Measurements from ENCODE around the gene VAPB. TPM values are rescaled to one million over a fixed set of nuclear protein-coding genes. Genes with fewer than 3 reads are reported as not detected.

VAPB gene
- total and polyA plus RNA-seq, 2 of the 4 experiments (the other 2 are of a cell fraction): 9.1 to 26.0 TPM

DNA sequence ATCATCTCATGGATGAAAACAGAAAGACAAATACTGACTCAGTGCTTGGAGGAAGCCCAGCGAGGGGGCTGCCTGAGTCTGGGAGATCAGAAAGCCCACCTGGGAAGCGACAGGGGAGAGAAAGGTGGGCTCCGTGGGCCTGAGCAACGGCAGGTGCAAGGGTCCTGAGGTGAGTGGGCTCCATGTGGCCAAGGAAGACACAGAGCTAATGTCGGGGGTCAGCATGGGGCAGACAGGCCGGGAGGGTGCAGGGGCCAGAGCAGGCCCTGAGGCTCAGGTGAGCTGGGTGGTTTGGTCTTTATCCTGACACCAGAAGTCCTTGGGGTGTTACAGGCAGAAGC is 107.4 kb downstream of the VAPB start:
- dilution Hi-C loops (cut with HindIII; ENCODE audit: low sequenced_read_pairs, unreplicated experiment): no loop called here

More for the DNA sequence above, 107.4 kb downstream of the VAPB start:
- Histone ChIP-seq H3K14ac (replicated peaks; ENCODE audit: low read depth, low read length) (no peak overlapping the region), H4K91ac (ENCODE audit: insufficient read depth, low read depth, low read length) (no peak overlapping the region), H2BK20ac (ENCODE audit: low read depth, low read length) (no peak overlapping the region), H2BK5ac (ENCODE audit: low read depth, low read length, poor library complexity, severe bottlenecking) (no peak overlapping the region), H3K56ac (ENCODE audit: extremely low read depth, insufficient read depth, low read length) (no peak overlapping the region), H4K20me1 (ENCODE audit: insufficient read depth, low read length) (no peaks in the 10 kb centered on the region), H3K23ac (ENCODE audit: low read depth, low read length) (no peak overlapping the region), H3K79me1 (ENCODE audit: low read depth in 1 of 2, low read length in 2 of 2) (peaks cover 0 to 5% of the 10 kb centered on the region in 2 experiments; a peak in 3 of 4 replicates), H3K9me1 (ENCODE audit: insufficient read depth, low read length) (peaks cover 5% of the 10 kb centered on the region), H3K4me3 (ENCODE audit: insufficient read depth, low read depth, low read length) (no peak overlapping the region), H2BK120ac (ENCODE audit: low read depth, low read length) (no peak overlapping the region), H3K4me1 (ENCODE audit: control insufficient read depth, insufficient read depth, low read length) (no peaks in the 10 kb centered on the region), H2AK9ac (replicated peaks; ENCODE audit: low read depth, low read length, poor library complexity) (no peak overlapping the region), H3K27ac (ENCODE audit: insufficient read depth, low read length) (no peak overlapping the region), H3K9me3 (ENCODE audit: control insufficient read depth, insufficient read depth, low read length) (peaks cover 2% of the 10 kb centered on the region; the same call in 1 of the 2 replicates), H3K36me3 (ENCODE audit: control insufficient read depth, insufficient read depth, low read length) (no peaks in the 10 kb centered on the region), H4K8ac (ENCODE audit: low read depth in 2 of 2, low read length in 2 of 2) (no peak overlapping the region), H3K4me2 (ENCODE audit: low read depth, low read length) (no peak overlapping the region), H2AFZ (replicated peaks; ENCODE audit: low read length, poor library complexity) (no peak overlapping the region), H3K4ac (ENCODE audit: low read depth, low read length) (no peak overlapping the region), H3K9ac (ENCODE audit: low read depth, low read length) (no peak overlapping the region), H4K5ac (ENCODE audit: low read depth, low read length) (no peak overlapping the region), H2AK5ac (ENCODE audit: low read depth, low read length) (no peak overlapping the region), H2BK15ac (ENCODE audit: low read depth, low read length) (no peak overlapping the region), H3K18ac (ENCODE audit: low read depth, low read length) (no peak overlapping the region), H3K27me3 (ENCODE audit: control insufficient read depth, insufficient read depth, low read length) (no peaks in the 10 kb centered on the region; the same call in 1 of the 2 replicates)
- ChIA-PET POLR2A (ENCODE audit: unreplicated experiment) (no interaction called here), CTCF (no interaction called here)
- ATAC-seq (ENCODE audit: low read depth): no peak
- in situ Hi-C loops (cut with MboI; ENCODE audit: low sequenced_read_pairs): no loop called here
- intact Hi-C loops (cut with micrococcal nuclease): no loop called here
- BruUV-seq (replicated peaks): no TSS peak
- TF ChIP-seq CEBPB (IDR thresholded peaks at IDR 0.05; ENCODE audit: low read depth, low read length) (no peak), MXI1 (IDR thresholded peaks at IDR 0.05; ENCODE audit: borderline replicate concordance, low read depth, low read length) (no peak), CHD1 (IDR thresholded peaks at IDR 0.05; ENCODE audit: low read depth, low read length) (no peak), MAZ (IDR thresholded peaks at IDR 0.05; ENCODE audit: borderline replicate concordance, low read depth, low read length) (no peak), NFE2L2 (IDR thresholded peaks at IDR 0.05; ENCODE audit: low read depth, low read length) (no peak), POLR2A (IDR thresholded peaks at IDR 0.05; ENCODE audit: low read depth, low read length) (no peak), RFX5 (IDR thresholded peaks at IDR 0.05; ENCODE audit: low read depth, low read length) (no peak), RCOR1 (IDR thresholded peaks at IDR 0.05; ENCODE audit: insufficient replicate concordance, low read length) (no peak), BHLHE40 (IDR thresholded peaks at IDR 0.05; ENCODE audit: low read depth, low read length) (no peak), FOS (IDR thresholded peaks at IDR 0.05; ENCODE audit: low read depth, low read length) (no peak), MAFK (IDR thresholded peaks at IDR 0.05; ENCODE audit: low read depth, low read length) (no peak), SMC3 (IDR thresholded peaks at IDR 0.05; ENCODE audit: low read depth, low read length) (no peak), RAD21 (IDR thresholded peaks at IDR 0.05; ENCODE audit: low read length) (no peak)
- TF ChIP-seq, protein P1, sequence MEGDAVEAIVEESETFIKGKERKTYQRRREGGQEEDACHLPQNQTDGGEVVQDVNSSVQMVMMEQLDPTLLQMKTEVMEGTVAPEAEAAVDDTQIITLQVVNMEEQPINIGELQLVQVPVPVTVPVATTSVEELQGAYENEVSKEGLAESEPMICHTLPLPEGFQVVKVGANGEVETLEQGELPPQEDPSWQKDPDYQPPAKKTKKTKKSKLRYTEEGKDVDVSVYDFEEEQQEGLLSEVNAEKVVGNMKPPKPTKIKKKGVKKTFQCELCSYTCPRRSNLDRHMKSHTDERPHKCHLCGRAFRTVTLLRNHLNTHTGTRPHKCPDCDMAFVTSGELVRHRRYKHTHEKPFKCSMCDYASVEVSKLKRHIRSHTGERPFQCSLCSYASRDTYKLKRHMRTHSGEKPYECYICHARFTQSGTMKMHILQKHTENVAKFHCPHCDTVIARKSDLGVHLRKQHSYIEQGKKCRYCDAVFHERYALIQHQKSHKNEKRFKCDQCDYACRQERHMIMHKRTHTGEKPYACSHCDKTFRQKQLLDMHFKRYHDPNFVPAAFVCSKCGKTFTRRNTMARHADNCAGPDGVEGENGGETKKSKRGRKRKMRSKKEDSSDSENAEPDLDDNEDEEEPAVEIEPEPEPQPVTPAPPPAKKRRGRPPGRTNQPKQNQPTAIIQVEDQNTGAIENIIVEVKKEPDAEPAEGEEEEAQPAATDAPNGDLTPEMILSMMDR (conservative IDR thresholded peaks at IDR 0.05; ENCODE audit: low read depth, low read length): no peak
- TF ChIP-seq, protein P2, sequence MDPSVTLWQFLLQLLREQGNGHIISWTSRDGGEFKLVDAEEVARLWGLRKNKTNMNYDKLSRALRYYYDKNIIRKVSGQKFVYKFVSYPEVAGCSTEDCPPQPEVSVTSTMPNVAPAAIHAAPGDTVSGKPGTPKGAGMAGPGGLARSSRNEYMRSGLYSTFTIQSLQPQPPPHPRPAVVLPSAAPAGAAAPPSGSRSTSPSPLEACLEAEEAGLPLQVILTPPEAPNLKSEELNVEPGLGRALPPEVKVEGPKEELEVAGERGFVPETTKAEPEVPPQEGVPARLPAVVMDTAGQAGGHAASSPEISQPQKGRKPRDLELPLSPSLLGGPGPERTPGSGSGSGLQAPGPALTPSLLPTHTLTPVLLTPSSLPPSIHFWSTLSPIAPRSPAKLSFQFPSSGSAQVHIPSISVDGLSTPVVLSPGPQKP (IDR thresholded peaks at IDR 0.05; ENCODE audit: borderline replicate concordance, low read depth, low read length): no peak
- TF ChIP-seq, protein P3, sequence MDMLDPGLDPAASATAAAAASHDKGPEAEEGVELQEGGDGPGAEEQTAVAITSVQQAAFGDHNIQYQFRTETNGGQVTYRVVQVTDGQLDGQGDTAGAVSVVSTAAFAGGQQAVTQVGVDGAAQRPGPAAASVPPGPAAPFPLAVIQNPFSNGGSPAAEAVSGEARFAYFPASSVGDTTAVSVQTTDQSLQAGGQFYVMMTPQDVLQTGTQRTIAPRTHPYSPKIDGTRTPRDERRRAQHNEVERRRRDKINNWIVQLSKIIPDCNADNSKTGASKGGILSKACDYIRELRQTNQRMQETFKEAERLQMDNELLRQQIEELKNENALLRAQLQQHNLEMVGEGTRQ (IDR thresholded peaks at IDR 0.05; ENCODE audit: low read depth, low read length): no peak
- no peak for DNase-seq
- 75% methylated on average over 2 of the region's 6 CpGs; no CpG with 5 or more reads in 1 of the 2 experiments for WGBS, 2 experiments (ENCODE audit: extremely low coverage in 2 of 2, insufficient read length in 1 of 2)

Measured in IMR-90 (cell line).